GM12878 (cell line): ENCODE data around the gene TAS2R41. TPM values are rescaled to one million over a fixed set of nuclear protein-coding genes. Genes with fewer than 3 reads are reported as not detected.

Experiments used
- ATAC-seq: fragments of 200-7000 bp; cut with Tn5 transposase; 3 replicates; pipeline ENCODE4 v1.9.1; 2020; ENCODE audit warnings: mild to moderate bottlenecking, moderate library complexity
- BruUV-seq: library from RNA; stranded (reverse); fragments of 400-500 nt; replicated peaks from 2 replicates; lab custom pipeline; 2021; lab: Mats Ljungman, UMichigan
- CTCF ChIA-PET: fragments of 300-600 bp; sonication (Branson Sonifier 250); formaldehyde crosslinking; extraction: SDS; loops from one replicate; lab custom pipeline; 2021; ENCODE audit warnings: inconsistent platforms; lab: Yijun Ruan, JAX
- POLR2A ChIA-PET: fragments of 350-600 bp; formaldehyde crosslinking; extraction: SDS; loops from one replicate; lab custom pipeline; 2021; ENCODE audit warnings: inconsistent platforms; lab: Charles Lee
- RAD21 ChIA-PET: fragments of 300-600 bp; sonication (Branson Sonifier 250); formaldehyde crosslinking; loops from one replicate; lab custom pipeline; 2023; ENCODE audit warnings: antibody characterized with exemption; ENCODE audit not compliant: unreplicated experiment; lab: Charles Lee
- SMC1A ChIA-PET: fragments of 300-600 bp; sonication (Branson Sonifier 250); formaldehyde crosslinking; loops from one replicate; lab custom pipeline; 2023; ENCODE audit not compliant: unreplicated experiment, uncharacterized antibody; lab: Charles Lee
- DNase-seq: peaks from one replicate; pipeline ENCODE4 v3.0.0-alpha.2; 2011; ENCODE audit warnings: low read depth, low spot score
- FAIRE-seq: peaks from 3 replicates; lab custom pipeline; 2011; peaks lifted over from hg19 to GRCh38; lab: Jason Lieb, UNC
- H2AFZ ChIP-seq: 2 replicates; pipeline ENCODE4 v1.6.0; 2011; ENCODE audit warnings: low read depth, low read length, control low read depth; ENCODE audit not compliant: control insufficient read depth
- H3K27ac ChIP-seq: 2 replicates; pipeline ENCODE4 v1.5.1; 2011; ENCODE audit warnings: control low read depth; ENCODE audit not compliant: control insufficient read depth, insufficient read depth
- H3K27me3 ChIP-seq, 2 experiments: replicated peaks in 1 of 2; 2 replicates each; pipeline versions ENCODE4 v1.6.0 to v1.6.1; 2011; ENCODE audit warnings: low read length in 1 of 2; ENCODE audit not compliant: control insufficient read depth in 2 of 2, insufficient read depth in 2 of 2
- H3K36me3 ChIP-seq, 2 experiments: 2 replicates each; pipeline ENCODE4 v1.5.1; 2011; ENCODE audit warnings: low read length in 1 of 2; ENCODE audit not compliant: control insufficient read depth in 2 of 2, insufficient read depth in 2 of 2
- H3K4me1 ChIP-seq: 2 replicates; pipeline ENCODE4 v1.6.1; 2011; ENCODE audit warnings: mild to moderate bottlenecking, low read length, moderate library complexity, mixed read lengths; ENCODE audit not compliant: control insufficient read depth, insufficient read depth
- H3K4me2 ChIP-seq: 2 replicates; pipeline ENCODE4 v1.6.0; 2011; ENCODE audit warnings: control low read depth; ENCODE audit not compliant: control insufficient read depth, insufficient read depth
- H3K4me3 ChIP-seq: fragments of 200-600 bp; sonication (generic); 2 replicates; pipeline ENCODE4 v1.5.1; 2016
- H3K79me2 ChIP-seq: 2 replicates; pipeline ENCODE4 v1.6.0; 2011; ENCODE audit warnings: low read length; ENCODE audit not compliant: control insufficient read depth, insufficient read depth
- H3K9ac ChIP-seq: 2 replicates; pipeline ENCODE4 v1.8.0; 2011; ENCODE audit warnings: low read length, control low read depth, mixed read lengths; ENCODE audit not compliant: control insufficient read depth, insufficient read depth
- H3K9me3 ChIP-seq: replicated peaks from 3 replicates; pipeline ENCODE4 v1.5.1; 2011; ENCODE audit warnings: mild to moderate bottlenecking, low read length; ENCODE audit not compliant: control insufficient read depth, insufficient read depth
- H4K20me1 ChIP-seq: 2 replicates; pipeline ENCODE4 v1.6.0; 2011; ENCODE audit not compliant: control insufficient read depth, insufficient read depth
- MEF2B ChIP-seq: fragments of 450-650 bp; IDR thresholded peaks from 2 replicates; pipeline ENCODE4 v1.6.1; 2018; ENCODE audit warnings: mild to moderate bottlenecking, moderate library complexity; ENCODE audit not compliant: partially characterized antibody, poor library complexity, severe bottlenecking
- MLLT1 ChIP-seq: fragments of 450-650 bp; IDR thresholded peaks from 2 replicates; pipeline ENCODE4 v1.6.1; 2016; ENCODE audit warnings: mild to moderate bottlenecking
- MYC ChIP-seq: IDR thresholded peaks from 2 replicates; pipeline ENCODE4 v1.6.1; 2011; ENCODE audit warnings: mild to moderate bottlenecking, low read length, moderate library complexity, inconsistent platforms; ENCODE audit not compliant: insufficient read depth, insufficient replicate concordance, insufficient read length, severe bottlenecking
- NR2C2 ChIP-seq: IDR thresholded peaks from 2 replicates; pipeline ENCODE4 v1.6.1; 2011; ENCODE audit warnings: borderline replicate concordance, low read depth; ENCODE audit not compliant: control insufficient read depth, insufficient read length
- PAX8 ChIP-seq: fragments of 450-650 bp; IDR thresholded peaks from 2 replicates; pipeline ENCODE4 v1.6.1; 2017; ENCODE audit warnings: mild to moderate bottlenecking, moderate library complexity
- RELB ChIP-seq: fragments of 450-650 bp; IDR thresholded peaks from 2 replicates; pipeline ENCODE4 v1.6.1; 2017; ENCODE audit warnings: low read depth, mild to moderate bottlenecking, moderate library complexity
- RFX5 ChIP-seq: IDR thresholded peaks from 2 replicates; pipeline ENCODE4 v1.6.1; 2011; ENCODE audit warnings: low read depth, low read length, improper control_type of control experiment
- SMC3 ChIP-seq: IDR thresholded peaks from 2 replicates; pipeline ENCODE4 v1.6.1; 2011; ENCODE audit warnings: low read length, improper control_type of control experiment, borderline replicate concordance
- WGBS: methylation state at CpG from one replicate; pipeline ENCODE4 v1.1.6; 2016; ENCODE audit warnings: low lambda C conversion rate; ENCODE audit not compliant: insufficient replicate concordance, insufficient coverage; ENCODE audit errors: missing lambda C conversion rate; 5-methylcytosine and 5-hydroxymethylcytosine counted together
- in situ Hi-C: fragments of 300-500 bp; cut with MboI; formaldehyde crosslinking; loops from 9 replicates; pipeline ENCODE4 v1.14.3; 2018; ENCODE audit warnings: mixed read lengths
- intact Hi-C: fragments of 100-400 bp; cut with micrococcal nuclease; formaldehyde crosslinking; loops from one replicate; pipeline ENCODE4 v1.14.2; 2022; ENCODE audit not compliant: unreplicated experiment
- polyA plus RNA-seq, 11 experiments: library from polyadenylated mRNA; depleted of rRNA in 4 of 11; unstranded in 6 of 11; stranded (reverse) in 5 of 11; fragments of >200 nt; fragmentation: Nextera tagmentation in 4 of 11; fragmentation: Illumina TruSeq in 1 of 11; extraction: Ambion mirVana in 4 of 11; extraction: Trizol in 1 of 11; gene quantifications; 1 replicate in 1 of 11; 2 replicates in 10 of 11; pipeline versions ENCODE4 v1.2.1 to v1.2.3, GENCODE V29; 2011 to 2016; ENCODE audit warnings: inconsistent platforms in 2 of 11, missing spikeins in 2 of 11, low read depth in 1 of 11
- total RNA-seq, 4 experiments: library from RNA; depleted of rRNA in 3 of 4; stranded (reverse); fragments of >200 nt in 3 of 4; fragmentation: Illumina TruSeq in 1 of 4; extraction: Trizol in 1 of 4; gene quantifications; 2 replicates each; pipeline versions ENCODE4 v1.2.1 to v1.2.3, GENCODE V29; 2013 to 2021

The TAS2R41 gene
- total and polyA plus RNA-seq, 10 of the 15 experiments (the other 5 are each of a cell fraction or from before 2014, with no cell fraction given): not detected

DNA sequence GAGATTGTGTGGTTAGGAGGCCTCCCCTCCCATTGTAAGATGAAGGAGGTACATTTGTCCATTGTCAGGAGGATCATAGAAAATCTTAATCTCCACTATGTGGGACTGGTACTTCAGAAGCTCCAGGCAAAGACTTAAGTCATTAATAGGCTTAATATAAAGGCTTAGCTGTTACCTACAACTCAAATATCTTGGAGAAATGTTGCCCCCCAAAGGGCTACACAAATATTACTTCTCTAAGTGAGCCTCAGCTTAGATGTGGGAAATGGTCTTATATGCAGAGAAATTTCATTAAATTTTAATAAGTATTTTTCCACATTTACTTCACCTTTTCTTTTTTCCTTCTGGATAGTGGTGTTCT lies 27.2 kb downstream of the TAS2R41 start:
- Histone ChIP-seq H2AFZ (no peak overlapping the region), H3K9me3 (no peaks in the 10 kb centered on the region), H3K27ac (no peak overlapping the region), H3K4me1 (no peaks in the 10 kb centered on the region), H3K36me3 (no peaks in the 10 kb centered on the region), H3K4me2 (no peak overlapping the region), H3K9ac (no peak overlapping the region), H3K4me3 (no peak overlapping the region), H3K79me2 (no peaks in the 10 kb centered on the region), H3K27me3 (no peaks in the 10 kb centered on the region), H4K20me1 (no peaks in the 10 kb centered on the region)
- no TSS peak for BruUV-seq
- ChIA-PET CTCF (interaction anchor here (1.0 kb wide), 1 partner anchor 265 kb away, joined by 3 read pairs; no protein-coding TSS in a partner anchor), POLR2A (no interaction called here), RAD21 (no interaction called here), SMC1A (interaction anchor here (1.3 kb wide), 1 partner anchor 11 kb away, joined by 3 read pairs; no protein-coding TSS in a partner anchor)
- no peak for TF ChIP-seq SMC3
- TF ChIP-seq MEF2B: no peak
- TF ChIP-seq MYC: no peak
- TF ChIP-seq PAX8: no peak
- TF ChIP-seq NR2C2: no peak
- TF ChIP-seq RFX5: no peak
- no peak for TF ChIP-seq MLLT1
- no peak for FAIRE-seq
- no peak for ATAC-seq
- in situ Hi-C loops (no loop called here), intact Hi-C loops (no loop called here)
- DNase-seq: no peak

DNA sequence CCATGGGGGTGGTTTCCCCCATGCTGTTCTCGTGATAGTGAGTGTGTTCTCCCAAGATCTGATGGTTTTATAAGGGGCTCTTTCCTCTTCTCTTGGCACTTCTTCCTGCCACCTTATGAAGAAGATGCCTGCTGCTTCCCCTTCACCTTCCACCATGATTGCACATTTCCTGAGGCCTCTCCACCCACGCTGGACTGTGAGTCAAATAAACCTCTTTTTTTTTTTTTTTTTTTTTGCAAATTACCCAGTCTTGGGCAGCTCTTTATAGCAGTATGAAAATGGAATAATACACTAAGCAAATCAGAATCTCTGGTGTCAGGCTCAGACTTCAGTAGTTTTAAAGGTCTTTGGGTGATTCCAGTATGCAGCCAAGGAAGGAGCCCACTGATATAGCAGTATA lies 28.2 kb downstream of the TAS2R41 start:
- H3K9me3 ChIP-seq: no peaks in the 10 kb centered on the region
- no peak for TF ChIP-seq RELB
- no peak overlapping the region for H3K4me2 ChIP-seq
- in situ Hi-C loops (no loop called here), intact Hi-C loops (no loop called here)
- FAIRE-seq: no peak
- ChIA-PET CTCF (no interaction called here), POLR2A (no interaction called here), RAD21 (no interaction called here), SMC1A (no interaction called here)
- H4K20me1 ChIP-seq: no peaks in the 10 kb centered on the region
- ATAC-seq: no peak
- 0% methylated on average over 1 of the region's 2 CpGs for WGBS
- H2AFZ ChIP-seq: no peak overlapping the region
- no peaks in the 10 kb centered on the region for H3K4me1 ChIP-seq
- no peak for DNase-seq
- no peaks in the 10 kb centered on the region for H3K27me3 ChIP-seq
- H3K9ac ChIP-seq: no peak overlapping the region
- no peak overlapping the region for H3K27ac ChIP-seq
- no peaks in the 10 kb centered on the region for H3K36me3 ChIP-seq
- no peak overlapping the region for H3K4me3 ChIP-seq
- H3K79me2 ChIP-seq: no peaks in the 10 kb centered on the region
- BruUV-seq: no TSS peak
